GM23248 (cell line): ENCODE data around the gene L1CAM. TPM values are rescaled to one million over a fixed set of nuclear protein-coding genes. Genes with fewer than 3 reads are reported as not detected.

Experiments
- DNase-seq: peaks from one replicate; pipeline ENCODE4 v3.0.0-alpha.2; 2015
- H2AFZ ChIP-seq: fragments of 200-600 bp; sonication (generic); 2 replicates; pipeline ENCODE4 v1.6.1; 2016; ENCODE audit warnings: antibody characterized with exemption
- H3F3A ChIP-seq: fragments of 200-600 bp; sonication (generic); 2 replicates; pipeline ENCODE4 v1.6.1; 2016; ENCODE audit warnings: mild to moderate bottlenecking, antibody characterized with exemption, mixed run types; ENCODE audit not compliant: insufficient read depth
- H3K27ac ChIP-seq: fragments of 200-600 bp; sonication (generic); 2 replicates; pipeline ENCODE4 v1.5.1; 2016; ENCODE audit warnings: mild to moderate bottlenecking
- H3K27me3 ChIP-seq: fragments of 200-600 bp; sonication (generic); replicated peaks from 2 replicates; pipeline ENCODE4 v1.6.1; 2016; ENCODE audit warnings: mild to moderate bottlenecking; ENCODE audit not compliant: insufficient read depth
- H3K36me3 ChIP-seq: fragments of 200-600 bp; sonication (generic); 2 replicates; pipeline ENCODE4 v1.6.1; 2016; ENCODE audit warnings: low read depth, mild to moderate bottlenecking
- H3K4me1 ChIP-seq: fragments of 200-600 bp; sonication (generic); 2 replicates; pipeline ENCODE4 v1.6.1; 2016; ENCODE audit warnings: mild to moderate bottlenecking; ENCODE audit not compliant: insufficient read depth
- H3K4me2 ChIP-seq: fragments of 200-600 bp; sonication (generic); one replicate; pipeline ENCODE4 v1.6.1; 2016; ENCODE audit warnings: mild to moderate bottlenecking; ENCODE audit not compliant: unreplicated experiment
- H3K4me3 ChIP-seq: fragments of 200-600 bp; sonication (generic); 2 replicates; pipeline ENCODE4 v1.5.1; 2016; ENCODE audit warnings: mild to moderate bottlenecking
- H3K79me2 ChIP-seq: fragments of 200-600 bp; sonication (generic); 2 replicates; pipeline ENCODE4 v1.6.1; 2016; ENCODE audit warnings: mild to moderate bottlenecking; ENCODE audit not compliant: insufficient read depth
- H3K9ac ChIP-seq: fragments of 200-600 bp; sonication (generic); 2 replicates; pipeline ENCODE4 v1.6.1; 2016; ENCODE audit warnings: mild to moderate bottlenecking
- H3K9me2 ChIP-seq: fragments of 200-600 bp; sonication (generic); 2 replicates; pipeline ENCODE4 v1.6.1; 2016; ENCODE audit warnings: mixed run types, mild to moderate bottlenecking, moderate library complexity; ENCODE audit not compliant: insufficient read depth
- H3K9me3 ChIP-seq: fragments of 200-600 bp; sonication (generic); one replicate; pipeline ENCODE4 v1.6.1; 2017; ENCODE audit warnings: low read depth
- H4K20me1 ChIP-seq: fragments of 200-600 bp; sonication (generic); 2 replicates; pipeline ENCODE4 v1.6.0; 2016; ENCODE audit not compliant: insufficient read depth
- EZH2 ChIP-seq: fragments of 200-600 bp; sonication (generic); IDR thresholded peaks from 2 replicates; pipeline ENCODE4 v1.6.1; 2018; ENCODE audit warnings: antibody characterized with exemption, mild to moderate bottlenecking; ENCODE audit not compliant: insufficient read depth, poor library complexity, severe bottlenecking
- EZH2phosphoT487 ChIP-seq: fragments of 200-600 bp; sonication (generic); IDR thresholded peaks from 2 replicates; pipeline ENCODE4 v1.6.1; 2018; ENCODE audit warnings: antibody characterized with exemption, moderate library complexity, mild to moderate bottlenecking, low read depth; ENCODE audit not compliant: insufficient read depth
- WGBS, 2 experiments: methylation state at CpG; one replicate each; pipeline ENCODE4 v1.1.6; 2015 to 2017; ENCODE audit warnings: low lambda C conversion rate in 2 of 2, low coverage in 1 of 2; ENCODE audit errors: missing lambda C conversion rate in 2 of 2; 5-methylcytosine and 5-hydroxymethylcytosine counted together
- in situ Hi-C: fragments of 300-500 bp; cut with MboI; formaldehyde crosslinking; loops from 2 replicates; pipeline ENCODE4 v1.15.0; 2020
- polyA plus RNA-seq: library from polyadenylated mRNA; unstranded; fragments of >200 nt; fragmentation: Nextera tagmentation; extraction: Ambion mirVana; gene quantifications from 2 replicates; pipeline ENCODE4 v1.2.1, GENCODE V29; 2016
- total RNA-seq: library from RNA; depleted of rRNA; stranded (reverse); fragments of >200 nt; shearing (Covaris generic); gene quantifications from 2 replicates; pipeline ENCODE4 v1.2.3, GENCODE V29; 2014

Gene L1CAM
- total and polyA plus RNA-seq, 2 experiments from 2014 or later = 0.38 to 1.9 TPM

- Histone ChIP-seq H2AFZ (no peak overlapping the region), H3K9me2 (no peaks in the 10 kb centered on the region), H3K27ac (no peak overlapping the region), H3K4me2 (no peak overlapping the region), H3K79me2 (no peaks in the 10 kb centered on the region), H3K4me1 (no peaks in the 10 kb centered on the region), H3K27me3 (no peaks in the 10 kb centered on the region), H3K36me3 (no peaks in the 10 kb centered on the region), H3K9ac (no peak overlapping the region), H3K4me3 (no peak overlapping the region), H4K20me1 (no peaks in the 10 kb centered on the region), H3F3A (no peaks in the 10 kb centered on the region), H3K9me3 (no peaks in the 10 kb centered on the region)
- 0 to 4% methylated on average over 2 to 33 of the region's 42 CpGs for WGBS, 2 experiments
- DNase-seq = peak; percentile 43
- no peak for TF ChIP-seq EZH2
- TF ChIP-seq EZH2phosphoT487 = no peak
- in situ Hi-C loops = no loop called here
Observed at GRCh38 chrX:153875391-153876111, 10.4 kb downstream of the L1CAM start.

GRCh38 chrX:153874366-153875125, 11.4 kb downstream of the L1CAM start:
- H3K9ac ChIP-seq = no peak overlapping the region
- no peaks in the 10 kb centered on the region for H4K20me1 ChIP-seq
- H3K27me3 ChIP-seq = no peaks in the 10 kb centered on the region
- H3K9me2 ChIP-seq = no peaks in the 10 kb centered on the region
- H3K4me2 ChIP-seq = no peak overlapping the region
- no peaks in the 10 kb centered on the region for H3K36me3 ChIP-seq
- no peak overlapping the region for H3K27ac ChIP-seq
- H3F3A ChIP-seq = no peaks in the 10 kb centered on the region
- DNase-seq = no peak
- H2AFZ ChIP-seq = no peak overlapping the region
- no peaks in the 10 kb centered on the region for H3K79me2 ChIP-seq
- 73 to 76% methylated on average over 11 to 13 of the region's 13 CpGs for WGBS, 2 experiments
- TF ChIP-seq EZH2 = no peak
- TF ChIP-seq EZH2phosphoT487 = no peak
- no peaks in the 10 kb centered on the region for H3K4me1 ChIP-seq
- in situ Hi-C loops = no loop called here
- H3K4me3 ChIP-seq = no peak overlapping the region
- H3K9me3 ChIP-seq = no peaks in the 10 kb centered on the region

- no peak overlapping the region for H3K4me3 ChIP-seq
- H3K4me1 ChIP-seq = no peaks in the 10 kb centered on the region
- no peaks in the 10 kb centered on the region for H3K36me3 ChIP-seq
- H4K20me1 ChIP-seq = no peaks in the 10 kb centered on the region
- no peak overlapping the region for H3K4me2 ChIP-seq
- TF ChIP-seq EZH2phosphoT487 (no peak), EZH2 (no peak)
- no peaks in the 10 kb centered on the region for H3K79me2 ChIP-seq
- no peaks in the 10 kb centered on the region for H3K9me2 ChIP-seq
- H3K9me3 ChIP-seq = no peaks in the 10 kb centered on the region
- 25% methylated on average over 2 of the region's 3 CpGs for WGBS, 2 experiments
- no peak overlapping the region for H2AFZ ChIP-seq
- H3K27me3 ChIP-seq = no peaks in the 10 kb centered on the region
- in situ Hi-C loops = no loop called here
- no peaks in the 10 kb centered on the region for H3F3A ChIP-seq
- no peak for DNase-seq
- no peak overlapping the region for H3K9ac ChIP-seq
- H3K27ac ChIP-seq = no peak overlapping the region
Observed at GRCh38 chrX:153874085-153874365, 11.9 kb downstream of the L1CAM start.

- H3K79me2 ChIP-seq = no peaks in the 10 kb centered on the region
- H3F3A ChIP-seq = no peaks in the 10 kb centered on the region
- no peak overlapping the region for H3K27ac ChIP-seq
- no peaks in the 10 kb centered on the region for H3K4me1 ChIP-seq
- DNase-seq = no peak
- TF ChIP-seq EZH2 (no peak), EZH2phosphoT487 (no peak)
- no peak overlapping the region for H3K9ac ChIP-seq
- H4K20me1 ChIP-seq = no peaks in the 10 kb centered on the region
- in situ Hi-C loops = no loop called here
- H3K9me3 ChIP-seq = no peaks in the 10 kb centered on the region
- H3K9me2 ChIP-seq = no peaks in the 10 kb centered on the region
- no peaks in the 10 kb centered on the region for H3K36me3 ChIP-seq
- H2AFZ ChIP-seq = no peak overlapping the region
- H3K4me3 ChIP-seq = no peak overlapping the region
- H3K27me3 ChIP-seq = no peaks in the 10 kb centered on the region
- WGBS, 2 experiments = 0 to 4% methylated on average over 5 to 7 of the region's 7 CpGs
- no peak overlapping the region for H3K4me2 ChIP-seq
Observed at GRCh38 chrX:153873282-153874084, 12.5 kb downstream of the L1CAM start.
